HepG2 (cell line): ENCODE measurements around the gene CCDC154. TPM values are rescaled to one million over a fixed set of nuclear protein-coding genes. Genes with fewer than 3 reads are reported as not detected.
A peak's percentile ranks its signal among the peaks of the same experiment; 100 is the strongest.

ENCODE experiments used
- ASH2L ChIP-seq: fragments of 300-600, 200-600 bp; sonication (generic); IDR thresholded peaks from 2 replicates; pipeline ENCODE4 v1.7.0; 2017; ENCODE audit warnings: low read depth, mild to moderate bottlenecking, moderate library complexity, mixed read lengths, low read length; ENCODE audit not compliant: insufficient read length
- CENPT ChIP-seq: sonication (generic); formaldehyde crosslinking; IDR thresholded peaks from 2 replicates; pipeline ENCODE4 v1.8.0; 2022; ENCODE audit warnings: low read depth, mild to moderate bottlenecking, moderate library complexity, missing genetic modification reagents
- DBP ChIP-seq: sonication (generic); formaldehyde crosslinking; IDR thresholded peaks from 2 replicates; pipeline ENCODE4 v1.4.0; 2020; ENCODE audit warnings: missing genetic modification reagents; ENCODE audit errors: not compliant biosample characterization
- DMTF1 ChIP-seq: sonication (generic); formaldehyde crosslinking; IDR thresholded peaks from 2 replicates; pipeline ENCODE4 v1.4.0; 2020; ENCODE audit warnings: mild to moderate bottlenecking, missing genetic modification reagents
- GATAD2A ChIP-seq: IDR thresholded peaks from 2 replicates; pipeline ENCODE4 v1.6.1; 2016
- JUND ChIP-seq: sonication (generic); formaldehyde crosslinking; IDR thresholded peaks from 2 replicates; pipeline ENCODE4 v1.8.0; 2022; ENCODE audit warnings: mild to moderate bottlenecking, missing genetic modification reagents
- MLLT10 ChIP-seq: sonication (generic); formaldehyde crosslinking; IDR thresholded peaks from 2 replicates; pipeline ENCODE4 v1.4.0; 2020; ENCODE audit warnings: missing genetic modification reagents
- NFIC ChIP-seq: IDR thresholded peaks from 2 replicates; pipeline ENCODE4 v1.6.1; 2012; ENCODE audit warnings: mild to moderate bottlenecking, low read length, inconsistent platforms
- RARA ChIP-seq: IDR thresholded peaks from 2 replicates; pipeline ENCODE4 v1.6.1; 2016; ENCODE audit warnings: missing genetic modification reagents, missing compliant biosample characterization
- RARG ChIP-seq: sonication (generic); formaldehyde crosslinking; IDR thresholded peaks from 2 replicates; pipeline ENCODE4 v1.4.0; 2020; ENCODE audit warnings: low read depth, mild to moderate bottlenecking, missing genetic modification reagents
- RFXANK ChIP-seq: IDR thresholded peaks from 2 replicates; pipeline ENCODE4 v1.6.1; 2016
- SATB2 ChIP-seq: sonication (generic); formaldehyde crosslinking; IDR thresholded peaks from 2 replicates; pipeline ENCODE4 v1.5.0; 2020; ENCODE audit warnings: missing genetic modification reagents
- SUZ12 ChIP-seq: fragments of 150-350 bp; IDR thresholded peaks from 2 replicates; pipeline ENCODE4 v1.6.1; 2014; ENCODE audit warnings: low read depth, low read length
- SYNCRIP ChIP-seq: fragments of 200-400 bp; formaldehyde crosslinking; IDR thresholded peaks from 2 replicates; pipeline ENCODE4 v1.6.1; 2018; ENCODE audit warnings: mild to moderate bottlenecking, low read depth, low read length; ENCODE audit not compliant: insufficient read depth
- ZFP36L2 ChIP-seq: sonication (generic); formaldehyde crosslinking; IDR thresholded peaks from 2 replicates; pipeline ENCODE4 v1.4.0; 2020; ENCODE audit warnings: missing genetic modification reagents
- ZNF274 ChIP-seq: sonication (generic); formaldehyde crosslinking; IDR thresholded peaks from 2 replicates; pipeline ENCODE4 v1.5.1; 2020; ENCODE audit warnings: mild to moderate bottlenecking, missing genetic modification reagents
- ZNF614 ChIP-seq: IDR thresholded peaks from 2 replicates; pipeline ENCODE4 v1.6.1; 2018; ENCODE audit warnings: missing biosample characterization, missing genetic modification reagents, inconsistent platforms, borderline replicate concordance
- ZNF646 ChIP-seq: sonication (generic); formaldehyde crosslinking; IDR thresholded peaks from 2 replicates; pipeline ENCODE4 v1.9.0; 2021; ENCODE audit warnings: mild to moderate bottlenecking, missing genetic modification reagents
- ZNF672 ChIP-seq: sonication (generic); formaldehyde crosslinking; IDR thresholded peaks from 2 replicates; pipeline ENCODE4 v1.8.1; 2022; ENCODE audit warnings: missing genetic modification reagents
- ZNF775 ChIP-seq: sonication (generic); formaldehyde crosslinking; IDR thresholded peaks from 2 replicates; pipeline ENCODE4 v1.4.0; 2020; ENCODE audit warnings: missing genetic modification reagents, mild to moderate bottlenecking, moderate library complexity, borderline replicate concordance
- polyA plus RNA-seq, 8 experiments: library from polyadenylated mRNA; depleted of rRNA in 3 of 8; stranded (reverse) in 7 of 8; unstranded in 1 of 8; fragments of >200 nt; fragmentation: Illumina TruSeq in 4 of 8; extraction: Trizol in 4 of 8; gene quantifications; 2 replicates each; pipeline versions ENCODE4 v1.2.1 to v1.2.3, GENCODE V29; 2011 to 2016; ENCODE audit warnings: low read depth in 4 of 8, missing spikeins in 1 of 8, mixed read lengths in 1 of 8; ENCODE audit not compliant: insufficient read depth in 1 of 8
- total RNA-seq, 5 experiments: library from RNA; depleted of rRNA; stranded (reverse); fragments of >200 nt; fragmentation: Illumina TruSeq; extraction: Trizol; gene quantifications; 2 replicates each; pipeline ENCODE4 v1.2.3, GENCODE V29; 2016; ENCODE audit warnings: low read depth in 1 of 5

CCDC154 gene
- total and polyA plus RNA-seq, 2 of the 13 experiments (the other 11 are each of a cell fraction or from before 2014, with no cell fraction given): 0.92 to 1.5 TPM

- TF ChIP-seq ZNF775 (CRISPR knock-in tag) (no peak), DMTF1 (peak; percentile 53; the same call in 1 of the 2 replicates), SUZ12 (peak; percentile 23; the same call in 1 of the 2 replicates), RFXANK (peak; percentile 30; the same call in 1 of the 2 replicates), SATB2 (CRISPR knock-in tag) (peak; percentile 87), CENPT (CRISPR knock-in tag) (peak; percentile 75; the same call in 1 of the 2 replicates), SYNCRIP (no peak), NFIC (peak; percentile 78; the same call in 1 of the 2 replicates), RARG (CRISPR knock-in tag) (no peak), ZNF672 (peak; percentile 73; the same call in 1 of the 2 replicates), ZFP36L2 (CRISPR knock-in tag) (no peak), RARA (CRISPR knock-in tag) (peak; percentile 55), ZNF646 (no peak), JUND (CRISPR knock-in tag) (0 out of 2 replicates have a peak, but pooled peaks have one; percentile 13), MLLT10 (CRISPR knock-in tag) (no peak), GATAD2A (0 out of 2 replicates have a peak, but pooled peaks have one; percentile 16), DBP (peak; percentile 76), ZNF614 (CRISPR knock-in tag) (peak; percentile 88; the same call in 1 of the 2 replicates), ZNF274 (CRISPR knock-in tag) (peak; percentile 88; the same call in 1 of the 2 replicates), ASH2L (peak; percentile 64)
Measured at GRCh38 chr16:1474796-1475551, 30.6 kb upstream of the CCDC154 start, which contains the start of gene CLCN7 (continued).
